ENCODE results near the gene OCA2. TPM values are rescaled to one million over a fixed set of nuclear protein-coding genes. Genes with fewer than 3 reads are reported as not detected.

OCA2 gene
- total RNA-seq, 1 experiment from 2014 or later, result 0.57 TPM

- no peaks in the 10 kb centered on the region for H3K36me3 Mint-ChIP-seq (ENCODE audit: insufficient read depth, unreplicated experiment)
- H3K4me3 Mint-ChIP-seq (ENCODE audit: unreplicated experiment), result no peak overlapping the region
- peaks cover 8% of the 10 kb centered on the region for H3K9me3 Mint-ChIP-seq (ENCODE audit: unreplicated experiment)
- DNase-seq, result no peak
- no peaks in the 10 kb centered on the region for H3K36me3 ChIP-seq (ENCODE audit: control insufficient read depth, insufficient read depth, low read length)
- H3K27me3 Mint-ChIP-seq (ENCODE audit: insufficient read depth, unreplicated experiment), result peaks cover 2% of the 10 kb centered on the region
- CTCF ChIA-PET, result no interaction called here
- intact Hi-C loops (cut with micrococcal nuclease; ENCODE audit: unreplicated experiment), result no loop called here
- no peaks in the 10 kb centered on the region for H3K4me1 ChIP-seq
- H3K9me3 ChIP-seq, result no peaks in the 10 kb centered on the region; the same call in 1 of the 2 replicates
- TF ChIP-seq CTCF (IDR thresholded peaks at IDR 0.05; ENCODE audit: insufficient read depth in 1 of 2, low read depth in 1 of 2, low read length in 1 of 2, severe bottlenecking in 1 of 2, unreplicated experiment in 1 of 2), result no peak
- no peak overlapping the region for H3K4me3 ChIP-seq (ENCODE audit: low read depth, low read length)
- no peaks in the 10 kb centered on the region for H3K27me3 ChIP-seq (replicated peaks; ENCODE audit: control insufficient read depth, insufficient read depth, low read length)
- H3K27ac Mint-ChIP-seq (ENCODE audit: unreplicated experiment), result no peak overlapping the region
- H3K4me1 Mint-ChIP-seq (ENCODE audit: low read depth, unreplicated experiment), result no peaks in the 10 kb centered on the region
- POLR2A ChIA-PET, result no interaction called here
- BruUV-seq (replicated peaks), result no TSS peak
Observed at GRCh38 chr15:27965546-27965945, 133.6 kb downstream of the OCA2 start.

- POLR2A ChIA-PET, result no interaction called here
- Mint-ChIP-seq H3K4me1 (ENCODE audit: low read depth, unreplicated experiment) (no peaks in the 10 kb centered on the region), H3K4me3 (ENCODE audit: unreplicated experiment) (no peak overlapping the region), H3K9me3 (ENCODE audit: unreplicated experiment) (no peaks in the 10 kb centered on the region), H3K36me3 (ENCODE audit: insufficient read depth, unreplicated experiment) (no peaks in the 10 kb centered on the region), H3K27me3 (ENCODE audit: insufficient read depth, unreplicated experiment) (no peaks in the 10 kb centered on the region), H3K27ac (ENCODE audit: unreplicated experiment) (no peak overlapping the region)
- Histone ChIP-seq H3K36me3 (ENCODE audit: control insufficient read depth, insufficient read depth, low read length) (no peaks in the 10 kb centered on the region), H3K4me3 (ENCODE audit: low read depth, low read length) (no peak overlapping the region), H3K9me3 (no peaks in the 10 kb centered on the region), H3K4me1 (no peaks in the 10 kb centered on the region), H3K27me3 (replicated peaks; ENCODE audit: control insufficient read depth, insufficient read depth, low read length) (no peaks in the 10 kb centered on the region)
- no peak for DNase-seq
- BruUV-seq (replicated peaks), result no TSS peak
- CTCF ChIA-PET, result no interaction called here
- TF ChIP-seq CTCF (IDR thresholded peaks at IDR 0.05; ENCODE audit: insufficient read depth in 1 of 2, low read depth in 1 of 2, low read length in 1 of 2, severe bottlenecking in 1 of 2, unreplicated experiment in 1 of 2), result no peak
- intact Hi-C loops (cut with micrococcal nuclease; ENCODE audit: unreplicated experiment), result no loop called here
Observed at GRCh38 chr15:27961801-27962200, 137.3 kb downstream of the OCA2 start.

GRCh38 chr15:27958911-27959578 is 140.1 kb downstream of the OCA2 start:
- Mint-ChIP-seq H3K9me3 (ENCODE audit: unreplicated experiment) (no peaks in the 10 kb centered on the region), H3K27me3 (ENCODE audit: insufficient read depth, unreplicated experiment) (no peaks in the 10 kb centered on the region), H3K4me3 (ENCODE audit: unreplicated experiment) (no peak overlapping the region), H3K4me1 (ENCODE audit: low read depth, unreplicated experiment) (no peaks in the 10 kb centered on the region), H3K27ac (ENCODE audit: unreplicated experiment) (no peak overlapping the region), H3K36me3 (ENCODE audit: insufficient read depth, unreplicated experiment) (no peaks in the 10 kb centered on the region)
- Histone ChIP-seq H3K9me3 (no peaks in the 10 kb centered on the region), H3K36me3 (ENCODE audit: control insufficient read depth, insufficient read depth, low read length) (no peaks in the 10 kb centered on the region), H3K4me3 (ENCODE audit: low read depth, low read length) (no peak overlapping the region), H3K4me1 (no peaks in the 10 kb centered on the region), H3K27me3 (replicated peaks; ENCODE audit: control insufficient read depth, insufficient read depth, low read length) (no peaks in the 10 kb centered on the region)
- intact Hi-C loops (cut with micrococcal nuclease; ENCODE audit: unreplicated experiment), result no loop called here
- DNase-seq, result no peak
- CTCF ChIA-PET, result no interaction called here
- BruUV-seq (replicated peaks), result no TSS peak
- TF ChIP-seq CTCF (IDR thresholded peaks at IDR 0.05; ENCODE audit: insufficient read depth in 1 of 2, low read depth in 1 of 2, low read length in 1 of 2, severe bottlenecking in 1 of 2, unreplicated experiment in 1 of 2), result no peak
- POLR2A ChIA-PET, result no interaction called here

Measured in Caco-2 (cell line).